ENCODE results near the gene CPED1.

Gene CPED1

DNA sequence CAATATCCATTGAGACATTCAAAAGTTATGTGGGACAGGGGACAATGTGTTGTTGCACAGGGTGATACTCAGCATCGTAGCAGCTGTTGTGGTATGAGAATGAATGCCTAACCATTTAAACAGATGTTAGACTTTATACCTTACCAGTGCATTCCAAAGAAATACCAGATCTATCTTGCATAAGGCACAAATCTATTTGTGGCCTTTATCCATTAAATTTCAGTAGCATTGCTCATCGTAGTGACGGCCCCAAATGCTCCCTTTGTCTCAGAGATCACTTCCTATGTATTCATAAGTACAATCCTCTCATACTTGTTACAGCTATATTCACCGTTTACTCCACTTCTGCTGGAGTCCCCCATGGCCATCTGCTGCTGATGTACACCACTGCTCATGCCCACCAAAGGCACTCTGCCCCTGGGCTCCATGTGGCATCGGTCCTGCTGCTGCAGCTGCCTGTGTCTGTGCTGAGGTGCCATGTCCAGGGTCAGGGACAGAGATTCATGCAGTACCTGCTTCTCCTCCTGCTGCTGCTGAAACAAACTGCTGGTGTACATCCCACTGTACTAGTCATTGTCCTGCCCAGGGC, 96.3 kb downstream of the CPED1 start:
- TF ChIP-seq, protein P1, sequence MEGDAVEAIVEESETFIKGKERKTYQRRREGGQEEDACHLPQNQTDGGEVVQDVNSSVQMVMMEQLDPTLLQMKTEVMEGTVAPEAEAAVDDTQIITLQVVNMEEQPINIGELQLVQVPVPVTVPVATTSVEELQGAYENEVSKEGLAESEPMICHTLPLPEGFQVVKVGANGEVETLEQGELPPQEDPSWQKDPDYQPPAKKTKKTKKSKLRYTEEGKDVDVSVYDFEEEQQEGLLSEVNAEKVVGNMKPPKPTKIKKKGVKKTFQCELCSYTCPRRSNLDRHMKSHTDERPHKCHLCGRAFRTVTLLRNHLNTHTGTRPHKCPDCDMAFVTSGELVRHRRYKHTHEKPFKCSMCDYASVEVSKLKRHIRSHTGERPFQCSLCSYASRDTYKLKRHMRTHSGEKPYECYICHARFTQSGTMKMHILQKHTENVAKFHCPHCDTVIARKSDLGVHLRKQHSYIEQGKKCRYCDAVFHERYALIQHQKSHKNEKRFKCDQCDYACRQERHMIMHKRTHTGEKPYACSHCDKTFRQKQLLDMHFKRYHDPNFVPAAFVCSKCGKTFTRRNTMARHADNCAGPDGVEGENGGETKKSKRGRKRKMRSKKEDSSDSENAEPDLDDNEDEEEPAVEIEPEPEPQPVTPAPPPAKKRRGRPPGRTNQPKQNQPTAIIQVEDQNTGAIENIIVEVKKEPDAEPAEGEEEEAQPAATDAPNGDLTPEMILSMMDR (IDR thresholded peaks at IDR 0.05) = no peak
- no peak overlapping the region for H3K27ac ChIP-seq

DNA sequence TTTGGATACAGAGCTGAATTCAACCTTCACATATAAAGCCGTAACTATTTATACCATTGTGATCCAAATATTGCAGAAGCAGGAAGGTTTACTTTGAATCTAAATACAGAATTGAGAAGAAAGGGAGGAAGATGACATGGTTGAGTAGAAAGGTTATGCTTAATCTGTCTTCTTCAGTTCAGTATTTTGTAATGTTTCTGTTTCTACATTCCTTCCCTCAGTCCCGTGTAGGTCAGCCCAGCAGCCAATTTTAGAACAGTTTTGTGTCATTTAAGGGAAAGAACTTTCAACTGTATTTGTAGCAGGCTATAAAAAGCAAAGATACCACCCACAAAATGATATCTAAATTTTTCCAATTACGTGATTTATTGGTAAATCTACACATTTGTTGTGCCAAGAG, 97.4 kb downstream of the CPED1 start:
- no peak overlapping the region for H3K27ac ChIP-seq
- no peak for TF ChIP-seq ZFX (IDR thresholded peaks at IDR 0.05; ENCODE audit: borderline replicate concordance)
- TF ChIP-seq, protein P1 (IDR thresholded peaks at IDR 0.05) = no peak

DNA sequence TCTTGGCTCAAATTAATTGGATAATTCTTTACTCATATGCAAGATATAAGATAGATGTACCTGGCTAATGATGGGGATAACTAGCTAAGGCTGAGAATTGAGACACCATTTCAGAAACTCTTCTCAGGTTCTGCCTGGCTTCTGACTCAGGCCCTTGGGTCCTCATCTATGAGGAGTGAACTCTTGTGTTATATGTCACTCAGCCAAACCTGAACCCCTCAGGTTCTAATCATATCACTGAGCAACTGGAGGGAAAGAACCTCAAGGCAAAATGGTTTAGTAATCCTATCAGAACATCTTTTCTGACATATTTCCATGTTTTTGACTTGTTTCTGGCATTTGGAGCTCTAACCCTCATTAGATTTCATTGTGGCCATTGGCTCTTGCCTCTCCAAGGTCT, 100.4 kb downstream of the CPED1 start:
- no peak for TF ChIP-seq ZFX (IDR thresholded peaks at IDR 0.05; ENCODE audit: borderline replicate concordance)
- TF ChIP-seq, protein P1 (IDR thresholded peaks at IDR 0.05) = no peak
- no peak overlapping the region for H3K27ac ChIP-seq

DNA sequence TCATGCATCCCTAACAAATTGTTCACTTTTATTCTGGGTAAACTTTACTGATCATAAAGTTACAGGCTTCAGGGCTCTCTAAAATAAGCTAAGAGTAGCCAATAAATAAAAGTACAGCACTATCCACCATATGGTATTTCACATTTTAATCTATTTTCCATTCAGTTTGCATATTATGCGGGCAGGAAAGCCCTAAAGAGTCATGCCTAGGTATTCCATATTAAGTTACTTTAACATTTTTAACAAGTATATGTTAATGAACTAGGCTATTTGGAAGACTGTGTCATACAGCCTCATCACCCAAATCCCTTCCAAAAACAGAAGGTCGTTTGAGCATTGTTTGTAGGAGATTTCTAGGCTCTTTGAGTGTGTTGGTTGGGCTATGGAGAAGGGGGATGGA, 106.3 kb downstream of the CPED1 start:
- H3K27ac ChIP-seq = no peak overlapping the region
- no peak for TF ChIP-seq ZFX (IDR thresholded peaks at IDR 0.05; ENCODE audit: borderline replicate concordance)
- TF ChIP-seq, protein P1 (IDR thresholded peaks at IDR 0.05) = no peak

DNA sequence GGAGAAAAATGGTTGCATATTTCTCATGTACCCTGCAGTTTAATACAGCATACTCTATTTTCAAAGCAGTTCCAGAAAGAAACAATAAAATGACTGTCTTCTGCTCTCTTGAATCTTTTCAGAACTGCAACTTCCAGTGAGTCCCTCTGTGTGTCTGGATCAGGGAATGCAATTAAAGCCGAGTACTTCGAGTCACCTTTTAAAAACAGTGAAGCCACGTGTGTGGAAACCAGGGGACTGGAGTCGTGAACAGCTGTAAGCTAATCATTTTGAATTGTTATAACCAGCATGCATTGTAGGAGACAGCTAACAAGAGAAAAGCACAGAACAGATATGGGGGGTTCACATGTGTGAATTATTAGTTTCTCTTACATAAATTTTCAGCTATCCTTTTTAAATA, 109.1 kb downstream of the CPED1 start:
- no peak overlapping the region for H3K27ac ChIP-seq
- TF ChIP-seq ZFX (IDR thresholded peaks at IDR 0.05; ENCODE audit: borderline replicate concordance) = no peak
- TF ChIP-seq, protein P1 (IDR thresholded peaks at IDR 0.05) = no peak

DNA sequence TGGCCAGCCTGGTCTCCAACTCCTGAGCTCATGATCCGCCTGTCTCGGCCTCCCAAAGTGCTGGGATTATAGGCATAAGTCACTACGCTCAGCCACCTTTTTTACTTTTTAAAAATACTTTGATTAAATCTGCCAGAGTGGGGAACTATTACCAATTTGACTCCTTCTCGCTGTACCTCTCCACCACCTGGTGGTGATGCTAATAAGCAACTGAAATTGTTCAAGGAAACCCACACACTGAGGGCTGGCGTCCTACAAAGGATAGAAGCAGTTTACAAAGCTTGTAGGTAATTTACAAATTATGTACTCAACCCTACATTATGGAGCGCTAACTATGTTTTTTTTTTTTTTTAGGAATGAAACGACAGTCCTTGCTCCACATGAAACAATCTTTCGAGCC, 111.1 kb downstream of the CPED1 start:
- H3K27ac ChIP-seq = no peak overlapping the region
- TF ChIP-seq, protein P1 (IDR thresholded peaks at IDR 0.05) = no peak
- TF ChIP-seq ZFX (IDR thresholded peaks at IDR 0.05; ENCODE audit: borderline replicate concordance) = no peak

DNA sequence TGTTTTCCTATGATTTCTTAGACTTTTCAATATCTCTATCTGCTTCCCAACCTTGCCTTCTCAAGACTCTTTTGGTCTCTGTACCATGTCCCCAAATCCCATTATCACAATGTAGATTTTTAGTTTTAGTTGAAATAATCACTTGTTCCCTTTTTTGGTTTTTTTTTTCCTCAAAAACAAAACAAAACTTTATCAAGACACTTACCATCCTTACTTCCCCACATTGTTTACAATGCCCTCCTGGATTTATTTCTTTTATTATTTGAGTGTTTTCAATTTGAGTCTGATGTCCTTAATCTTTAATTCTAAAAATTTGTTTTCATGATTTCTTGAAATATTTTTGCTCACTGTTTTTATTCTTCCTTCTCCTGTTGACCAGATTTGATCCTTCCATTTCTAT, 112.6 kb downstream of the CPED1 start:
- no peak for TF ChIP-seq ZFX (IDR thresholded peaks at IDR 0.05; ENCODE audit: borderline replicate concordance)
- TF ChIP-seq, protein P1 (IDR thresholded peaks at IDR 0.05) = no peak
- H3K27ac ChIP-seq = no peak overlapping the region

Data from 22Rv1 (cell line).